ENCODE measurements around the gene MARCHF9. TPM values are rescaled to one million over a fixed set of nuclear protein-coding genes. Genes with fewer than 3 reads are reported as not detected.

The MARCHF9 gene
- total RNA-seq, 4 donors from 2014 or later = 10.6 to 16.6 (median 12.8) TPM

GRCh38 chr12:57783466-57783801, 28.5 kb downstream of the MARCHF9 start:
- peak overlapping the region; percentile 89 for H3K4me3 ChIP-seq (ENCODE audit: low read depth, poor library complexity, severe bottlenecking)
- 77 to 82% methylated on average over 12 of the region's 12 CpGs for WGBS, 2 donors
- intact Hi-C loops (cut with DNase I; ENCODE audit: low total_unique reads) = no loop called here
- TF ChIP-seq CTCF (IDR thresholded peaks at IDR 0.05) = no peak
- TF ChIP-seq POLR2A (IDR thresholded peaks at IDR 0.05) = no peak
- no peak for DNase-seq (ENCODE audit: low spot score in 2 of 2)

GRCh38 chr12:57783861-57784260, 29.0 kb downstream of the MARCHF9 start:
- intact Hi-C loops (cut with DNase I; ENCODE audit: low total_unique reads) = no loop called here
- TF ChIP-seq CTCF (IDR thresholded peaks at IDR 0.05) (no peak), POLR2A (IDR thresholded peaks at IDR 0.05) (no peak)
- H3K4me3 ChIP-seq (ENCODE audit: low read depth, poor library complexity, severe bottlenecking) = no peak overlapping the region
- WGBS, 2 donors = 89 to 91% methylated on average over 11 of the region's 11 CpGs
- DNase-seq (ENCODE audit: low spot score in 2 of 2) = no peak

GRCh38 chr12:57793920-57794319, 39.0 kb downstream of the MARCHF9 start:
- TF ChIP-seq POLR2A (IDR thresholded peaks at IDR 0.05) = no peak
- TF ChIP-seq CTCF (IDR thresholded peaks at IDR 0.05) = no peak
- DNase-seq (ENCODE audit: low spot score in 2 of 2) = no peak
- intact Hi-C loops (cut with DNase I; ENCODE audit: low total_unique reads) = no loop called here
- 16 to 31% methylated on average over 1 of the region's 1 CpG for WGBS, 2 donors
- H3K4me3 ChIP-seq (ENCODE audit: low read depth, poor library complexity, severe bottlenecking) = no peak overlapping the region

- 82 to 86% methylated on average over 6 of the region's 6 CpGs for WGBS, 2 donors
- no peak overlapping the region for H3K4me3 ChIP-seq (ENCODE audit: low read depth, poor library complexity, severe bottlenecking)
- intact Hi-C loops (cut with DNase I; ENCODE audit: low total_unique reads) = no loop called here
- TF ChIP-seq POLR2A (IDR thresholded peaks at IDR 0.05) (no peak), CTCF (IDR thresholded peaks at IDR 0.05) (no peak)
- no peak for DNase-seq (ENCODE audit: low spot score in 2 of 2)
These were observed 40.5 kb downstream of the MARCHF9 start for GRCh38 chr12:57795354-57795753.

GRCh38 chr12:57796996-57797395, 42.1 kb downstream of the MARCHF9 start:
- TF ChIP-seq CTCF (IDR thresholded peaks at IDR 0.05) (no peak), POLR2A (IDR thresholded peaks at IDR 0.05) (no peak)
- DNase-seq (ENCODE audit: low spot score in 2 of 2) = no peak
- no peak overlapping the region for H3K4me3 ChIP-seq (ENCODE audit: low read depth, poor library complexity, severe bottlenecking)
- WGBS, 2 donors = 89 to 93% methylated on average over 1 of the region's 1 CpG
- intact Hi-C loops (cut with DNase I; ENCODE audit: low total_unique reads) = no loop called here

- no peak overlapping the region for H3K4me3 ChIP-seq (ENCODE audit: low read depth, poor library complexity, severe bottlenecking)
- intact Hi-C loops (cut with DNase I; ENCODE audit: low total_unique reads) = no loop called here
- TF ChIP-seq CTCF (IDR thresholded peaks at IDR 0.05) (no peak), POLR2A (IDR thresholded peaks at IDR 0.05) (no peak)
- no peak for DNase-seq (ENCODE audit: low spot score in 2 of 2)
- WGBS, 2 donors = 66 to 67% methylated on average over 1 of the region's 1 CpG
These were observed 43.0 kb downstream of the MARCHF9 start for GRCh38 chr12:57797933-57798332.

Data from lower leg skin (tissue), 4 donors.